Esophagus squamous epithelium (tissue), 4 donors: ENCODE measurements around the gene DRAXIN.

Source experiments
- CTCF ChIP-seq, 6 experiments: fragments of 450-650 bp in 4 of 6; fragments of 200-600 bp in 2 of 6; sonication (generic) in 2 of 6; IDR thresholded peaks; one replicate each; pipeline ENCODE4 v1.5.1; 2016 to 2019; ENCODE audit warnings: antibody characterized with exemption in 6 of 6, mild to moderate bottlenecking in 4 of 6, moderate library complexity in 4 of 6
- POLR2A ChIP-seq, 4 donors: fragments of 450-650 bp; IDR thresholded peaks; one replicate each; pipeline ENCODE4 v1.6.1; 2017; ENCODE audit warnings: antibody characterized with exemption in 4 of 4, mild to moderate bottlenecking in 4 of 4, moderate library complexity in 3 of 4

GRCh38 chr1:11767922-11768704 is 76.6 kb downstream of the DRAXIN start:
- no peak for TF ChIP-seq CTCF (IDR thresholded peaks at IDR 0.05)
- no peak for TF ChIP-seq POLR2A (IDR thresholded peaks at IDR 0.05)
